Measurements from ENCODE around the gene KIAA1671.
"Not testable (repeated sequence)": the region's sequence is repeated elsewhere in the genome, so short reads cannot be mapped to it uniquely, and the experiment has no call there.

KIAA1671 gene

GRCh38 chr22:25223269-25223850, 270.8 kb downstream of the KIAA1671 start:
- H3K27ac ChIP-seq (ENCODE audit: low read depth, low read length) = no peak overlapping the region
- no peaks in the 10 kb centered on the region for H3K9me3 ChIP-seq (ENCODE audit: control insufficient read depth, insufficient read depth, low read length)
- no peaks in the 10 kb centered on the region for H3K36me3 ChIP-seq (ENCODE audit: control insufficient read depth, insufficient read depth, low read length)

GRCh38 chr22:25228822-25229221, 276.3 kb downstream of the KIAA1671 start:
- Histone ChIP-seq H3K36me3 (ENCODE audit: control insufficient read depth, insufficient read depth, low read length) (no peaks in the 10 kb centered on the region), H3K4me3 (ENCODE audit: low read depth, low read length) (no peak overlapping the region), H3K27ac (ENCODE audit: low read depth, low read length) (no peak overlapping the region), H3K9me3 (ENCODE audit: control insufficient read depth, insufficient read depth, low read length) (no peaks in the 10 kb centered on the region), H3K27me3 (ENCODE audit: control insufficient read depth, insufficient read depth, low read length) (no peaks in the 10 kb centered on the region), H3K9ac (ENCODE audit: low read depth, low read length) (no peak overlapping the region), H3K4me1 (ENCODE audit: control insufficient read depth, insufficient read depth, low read length) (no peaks in the 10 kb centered on the region)

More at GRCh38 chr22:25223269-25223850, 270.8 kb downstream of the KIAA1671 start:
- H3K9ac ChIP-seq (ENCODE audit: low read depth, low read length) = no peak overlapping the region
- H3K4me3 ChIP-seq (ENCODE audit: low read depth, low read length) = no peak overlapping the region
- no peaks in the 10 kb centered on the region for H3K27me3 ChIP-seq (ENCODE audit: control insufficient read depth, insufficient read depth, low read length)
- H3K4me1 ChIP-seq (ENCODE audit: control insufficient read depth, insufficient read depth, low read length) = no peaks in the 10 kb centered on the region

GRCh38 chr22:25230760-25231159, 278.2 kb downstream of the KIAA1671 start:
- H3K4me1 ChIP-seq (ENCODE audit: control insufficient read depth, insufficient read depth, low read length); H3K27me3 ChIP-seq (ENCODE audit: control insufficient read depth, insufficient read depth, low read length); H3K9ac ChIP-seq (ENCODE audit: low read depth, low read length); H3K27ac ChIP-seq (ENCODE audit: low read depth, low read length); H3K4me3 ChIP-seq (ENCODE audit: low read depth, low read length); H3K36me3 ChIP-seq (ENCODE audit: control insufficient read depth, insufficient read depth, low read length); H3K9me3 ChIP-seq (ENCODE audit: control insufficient read depth, insufficient read depth, low read length): not testable (repeated sequence)

GRCh38 chr22:25232301-25232700, 279.8 kb downstream of the KIAA1671 start:
- H3K4me3 ChIP-seq (ENCODE audit: low read depth, low read length) = no peak overlapping the region
- no peak overlapping the region for H3K9ac ChIP-seq (ENCODE audit: low read depth, low read length)
- H3K4me1 ChIP-seq (ENCODE audit: control insufficient read depth, insufficient read depth, low read length) = no peaks in the 10 kb centered on the region
- no peak overlapping the region for H3K27ac ChIP-seq (ENCODE audit: low read depth, low read length)
- H3K9me3 ChIP-seq (ENCODE audit: control insufficient read depth, insufficient read depth, low read length) = no peaks in the 10 kb centered on the region
- no peaks in the 10 kb centered on the region for H3K36me3 ChIP-seq (ENCODE audit: control insufficient read depth, insufficient read depth, low read length)
- no peaks in the 10 kb centered on the region for H3K27me3 ChIP-seq (ENCODE audit: control insufficient read depth, insufficient read depth, low read length)

- H3K27ac ChIP-seq (ENCODE audit: low read depth, low read length); H3K4me3 ChIP-seq (ENCODE audit: low read depth, low read length); H3K9ac ChIP-seq (ENCODE audit: low read depth, low read length); H3K27me3 ChIP-seq (ENCODE audit: control insufficient read depth, insufficient read depth, low read length); H3K36me3 ChIP-seq (ENCODE audit: control insufficient read depth, insufficient read depth, low read length); H3K4me1 ChIP-seq (ENCODE audit: control insufficient read depth, insufficient read depth, low read length); H3K9me3 ChIP-seq (ENCODE audit: control insufficient read depth, insufficient read depth, low read length): not testable (repeated sequence)
Observed at GRCh38 chr22:25233706-25234105, 281.2 kb downstream of the KIAA1671 start.

- Histone ChIP-seq H3K4me1 (ENCODE audit: control insufficient read depth, insufficient read depth, low read length) (no peaks in the 10 kb centered on the region), H3K27me3 (ENCODE audit: control insufficient read depth, insufficient read depth, low read length) (no peaks in the 10 kb centered on the region), H3K9me3 (ENCODE audit: control insufficient read depth, insufficient read depth, low read length) (no peaks in the 10 kb centered on the region), H3K4me3 (ENCODE audit: low read depth, low read length) (no peak overlapping the region), H3K9ac (ENCODE audit: low read depth, low read length) (no peak overlapping the region), H3K27ac (ENCODE audit: low read depth, low read length) (no peak overlapping the region), H3K36me3 (ENCODE audit: control insufficient read depth, insufficient read depth, low read length) (no peaks in the 10 kb centered on the region)
Observed at GRCh38 chr22:25235547-25236290, 283.2 kb downstream of the KIAA1671 start.

GRCh38 chr22:25236417-25236816, 283.9 kb downstream of the KIAA1671 start:
- no peak overlapping the region for H3K9ac ChIP-seq (ENCODE audit: low read depth, low read length)
- H3K9me3 ChIP-seq (ENCODE audit: control insufficient read depth, insufficient read depth, low read length) = no peaks in the 10 kb centered on the region
- H3K36me3 ChIP-seq (ENCODE audit: control insufficient read depth, insufficient read depth, low read length) = no peaks in the 10 kb centered on the region
- H3K4me3 ChIP-seq (ENCODE audit: low read depth, low read length) = no peak overlapping the region
- no peaks in the 10 kb centered on the region for H3K27me3 ChIP-seq (ENCODE audit: control insufficient read depth, insufficient read depth, low read length)
- no peaks in the 10 kb centered on the region for H3K4me1 ChIP-seq (ENCODE audit: control insufficient read depth, insufficient read depth, low read length)
- H3K27ac ChIP-seq (ENCODE audit: low read depth, low read length) = no peak overlapping the region

GRCh38 chr22:25237503-25237902, 285.0 kb downstream of the KIAA1671 start:
- no peak overlapping the region for H3K27ac ChIP-seq (ENCODE audit: low read depth, low read length)
- H3K4me1 ChIP-seq (ENCODE audit: control insufficient read depth, insufficient read depth, low read length) = no peaks in the 10 kb centered on the region
- H3K4me3 ChIP-seq (ENCODE audit: low read depth, low read length) = no peak overlapping the region
- H3K27me3 ChIP-seq (ENCODE audit: control insufficient read depth, insufficient read depth, low read length) = no peaks in the 10 kb centered on the region
- H3K36me3 ChIP-seq (ENCODE audit: control insufficient read depth, insufficient read depth, low read length) = no peaks in the 10 kb centered on the region
- no peak overlapping the region for H3K9ac ChIP-seq (ENCODE audit: low read depth, low read length)
- H3K9me3 ChIP-seq (ENCODE audit: control insufficient read depth, insufficient read depth, low read length) = no peaks in the 10 kb centered on the region

- not testable (repeated sequence) for H3K36me3 ChIP-seq (ENCODE audit: control insufficient read depth, insufficient read depth, low read length); H3K9ac ChIP-seq (ENCODE audit: low read depth, low read length); H3K27ac ChIP-seq (ENCODE audit: low read depth, low read length); H3K9me3 ChIP-seq (ENCODE audit: control insufficient read depth, insufficient read depth, low read length); H3K27me3 ChIP-seq (ENCODE audit: control insufficient read depth, insufficient read depth, low read length); H3K4me3 ChIP-seq (ENCODE audit: low read depth, low read length); H3K4me1 ChIP-seq (ENCODE audit: control insufficient read depth, insufficient read depth, low read length)
Observed at GRCh38 chr22:25238058-25238457, 285.5 kb downstream of the KIAA1671 start.

All from HUES48 (cell line).